T1000 (cell line): ENCODE results near the gene RNF220.
A peak's percentile ranks its signal among the peaks of the same experiment; 100 is the strongest.

Experiments used
- DNase-seq: peaks from one replicate; lab custom pipeline; 2025; ENCODE audit warnings: mixed read lengths; lab: John Stamatoyannopoulos, UW

The RNF220 gene

GRCh38 chr1:44587796-44588460 is 182.9 kb downstream of the RNF220 start:
- no peak for DNase-seq

- DNase-seq = no peak
Observed at GRCh38 chr1:44588551-44589210, 183.6 kb downstream of the RNF220 start.

- no peak for DNase-seq
Observed at GRCh38 chr1:44590475-44590874, 185.4 kb downstream of the RNF220 start.

- no peak for DNase-seq
Observed at GRCh38 chr1:44591381-44591780, 186.3 kb downstream of the RNF220 start.

- DNase-seq = no peak
Observed at GRCh38 chr1:44592208-44593145, 187.4 kb downstream of the RNF220 start.

GRCh38 chr1:44594353-44594752 is 189.3 kb downstream of the RNF220 start:
- no peak for DNase-seq

- DNase-seq = peak; percentile 27
Observed at GRCh38 chr1:44594871-44595735, 190.0 kb downstream of the RNF220 start.

GRCh38 chr1:44596511-44596910 is 191.5 kb downstream of the RNF220 start:
- no peak for DNase-seq

- DNase-seq = no peak
Observed at GRCh38 chr1:44598167-44598566, 193.1 kb downstream of the RNF220 start.

- no peak for DNase-seq
Observed at GRCh38 chr1:44602634-44603628, 197.9 kb downstream of the RNF220 start.

- DNase-seq = no peak
Observed at GRCh38 chr1:44603718-44604117, 198.7 kb downstream of the RNF220 start.

GRCh38 chr1:44604157-44604955 is 199.3 kb downstream of the RNF220 start:
- DNase-seq = no peak

- DNase-seq = peak; percentile 26
Observed at GRCh38 chr1:44605914-44606615, 201.0 kb downstream of the RNF220 start.

- no peak for DNase-seq
Observed at GRCh38 chr1:44606701-44607281, 201.7 kb downstream of the RNF220 start.

GRCh38 chr1:44608141-44608540 is 203.1 kb downstream of the RNF220 start:
- DNase-seq = no peak

GRCh38 chr1:44609412-44609767 is 204.3 kb downstream of the RNF220 start:
- no peak for DNase-seq

GRCh38 chr1:44609768-44610526 is 204.9 kb downstream of the RNF220 start:
- no peak for DNase-seq
